SJSA1 (cell line): ENCODE measurements around the gene LILRA5. TPM values are rescaled to one million over a fixed set of nuclear protein-coding genes. Genes with fewer than 3 reads are reported as not detected.
"Not testable (repeated sequence)": the region's sequence is repeated elsewhere in the genome, so short reads cannot be mapped to it uniquely, and the experiment has no call there.

ENCODE experiments used
- DNase-seq, 2 experiments: peaks; one replicate each; pipeline ENCODE4 v3.0.0-alpha.2; 2015 to 2020; ENCODE audit warnings: low spot score in 2 of 2, low read depth in 1 of 2
- H3K27ac ChIP-seq: fragments of 250-450 bp; sonication (Bioruptor Pico); 2 replicates; pipeline ENCODE4 v1.5.1; 2020; ENCODE audit warnings: mild to moderate bottlenecking, moderate library complexity
- H3K27me3 ChIP-seq: fragments of 250-450 bp; sonication (Bioruptor Pico); replicated peaks from 2 replicates; pipeline ENCODE4 v1.5.1; 2020; ENCODE audit warnings: mild to moderate bottlenecking, moderate library complexity
- H3K36me3 ChIP-seq: fragments of 250-450 bp; sonication (Bioruptor Pico); 2 replicates; pipeline ENCODE4 v1.5.1; 2020; ENCODE audit warnings: mild to moderate bottlenecking
- H3K4me1 ChIP-seq: fragments of 250-450 bp; sonication (Bioruptor Pico); replicated peaks from 2 replicates; pipeline ENCODE4 v1.6.1; 2021; ENCODE audit warnings: mild to moderate bottlenecking
- H3K4me3 ChIP-seq: fragments of 250-450 bp; sonication (Bioruptor Pico); 2 replicates; pipeline ENCODE4 v1.5.1; 2020; ENCODE audit warnings: mild to moderate bottlenecking
- H3K9me3 ChIP-seq: fragments of 250-450 bp; sonication (Bioruptor Pico); replicated peaks from 2 replicates; pipeline ENCODE4 v1.5.1; 2020; ENCODE audit warnings: mild to moderate bottlenecking
- total RNA-seq: library from RNA; depleted of rRNA; stranded (reverse); fragments of >200 nt; shearing (Covaris generic); gene quantifications from 2 replicates; pipeline ENCODE4 v1.2.3, GENCODE V29; 2014

LILRA5 gene
- total RNA-seq, 1 experiment from 2014 or later, result not detected

GRCh38 chr19:54325194-54325621, 12.2 kb upstream of the LILRA5 start:
- DNase-seq, result peak in 1 of 2 experiments; percentile 15
- H3K27me3 ChIP-seq, result no peaks in the 10 kb centered on the region
- H3K4me3 ChIP-seq, result no peak overlapping the region
- no peaks in the 10 kb centered on the region for H3K36me3 ChIP-seq
- no peak overlapping the region for H3K27ac ChIP-seq
- no peaks in the 10 kb centered on the region for H3K4me1 ChIP-seq
- H3K9me3 ChIP-seq, result no peaks in the 10 kb centered on the region

GRCh38 chr19:54324071-54324470, 11.1 kb upstream of the LILRA5 start:
- DNase-seq, result no peak
- Histone ChIP-seq H3K36me3 (no peaks in the 10 kb centered on the region), H3K4me3 (no peak overlapping the region), H3K27ac (no peak overlapping the region), H3K4me1 (no peaks in the 10 kb centered on the region), H3K27me3 (no peaks in the 10 kb centered on the region; the same call in 1 of the 2 replicates), H3K9me3 (no peaks in the 10 kb centered on the region)

- not testable (repeated sequence) for H3K9me3 ChIP-seq, H3K4me1 ChIP-seq, H3K4me3 ChIP-seq, H3K36me3 ChIP-seq, H3K27ac ChIP-seq, DNase-seq, H3K27me3 ChIP-seq
These were observed 10.0 kb upstream of the LILRA5 start for GRCh38 chr19:54322934-54323333.

- not testable (repeated sequence) for H3K4me1 ChIP-seq, H3K27me3 ChIP-seq, H3K4me3 ChIP-seq, H3K36me3 ChIP-seq, H3K27ac ChIP-seq, H3K9me3 ChIP-seq, DNase-seq
These were observed 9.3 kb upstream of the LILRA5 start for GRCh38 chr19:54322295-54322694.

GRCh38 chr19:54319892-54320670, 7.1 kb upstream of the LILRA5 start:
- no peak for DNase-seq

GRCh38 chr19:54319049-54319448, 6.1 kb upstream of the LILRA5 start:
- Histone ChIP-seq H3K9me3 (no peaks in the 10 kb centered on the region), H3K27ac (no peak overlapping the region), H3K36me3 (no peaks in the 10 kb centered on the region), H3K4me1 (no peaks in the 10 kb centered on the region), H3K27me3 (no peaks in the 10 kb centered on the region; the same call in 1 of the 2 replicates), H3K4me3 (no peak overlapping the region)
- no peak for DNase-seq

More at GRCh38 chr19:54319892-54320670, 7.1 kb upstream of the LILRA5 start:
- Histone ChIP-seq H3K36me3 (no peaks in the 10 kb centered on the region), H3K9me3 (no peaks in the 10 kb centered on the region), H3K4me1 (no peaks in the 10 kb centered on the region), H3K27me3 (no peaks in the 10 kb centered on the region; the same call in 1 of the 2 replicates), H3K27ac (no peak overlapping the region), H3K4me3 (no peak overlapping the region)

- H3K4me1 ChIP-seq, result no peaks in the 10 kb centered on the region
- no peaks in the 10 kb centered on the region for H3K9me3 ChIP-seq
- H3K27ac ChIP-seq, result no peak overlapping the region
- H3K36me3 ChIP-seq, result no peaks in the 10 kb centered on the region
- H3K4me3 ChIP-seq, result no peak overlapping the region
- peaks cover 2% of the 10 kb centered on the region; the same call in 1 of the 2 replicates for H3K27me3 ChIP-seq
- no peak for DNase-seq
These were observed 4.9 kb upstream of the LILRA5 start for GRCh38 chr19:54317965-54318240.

- Histone ChIP-seq H3K36me3 (no peaks in the 10 kb centered on the region), H3K27ac (no peak overlapping the region), H3K4me1 (no peaks in the 10 kb centered on the region), H3K4me3 (no peak overlapping the region), H3K27me3 (peaks cover 2% of the 10 kb centered on the region; the same call in 1 of the 2 replicates), H3K9me3 (no peaks in the 10 kb centered on the region)
- DNase-seq, result no peak
These were observed 4.4 kb upstream of the LILRA5 start for GRCh38 chr19:54317108-54317964.

GRCh38 chr19:54316746-54317107, 3.8 kb upstream of the LILRA5 start:
- H3K27me3 ChIP-seq, result peaks cover 2% of the 10 kb centered on the region; the same call in 1 of the 2 replicates
- no peaks in the 10 kb centered on the region for H3K9me3 ChIP-seq
- H3K4me1 ChIP-seq, result no peaks in the 10 kb centered on the region
- H3K27ac ChIP-seq, result no peak overlapping the region
- DNase-seq, result no peak
- H3K36me3 ChIP-seq, result no peaks in the 10 kb centered on the region
- no peak overlapping the region for H3K4me3 ChIP-seq

GRCh38 chr19:54315956-54316355, 3.0 kb upstream of the LILRA5 start:
- Histone ChIP-seq H3K4me1 (no peaks in the 10 kb centered on the region), H3K9me3 (no peaks in the 10 kb centered on the region)

GRCh38 chr19:54312011-54312410, 955 bp downstream of the LILRA5 start:
- Histone ChIP-seq H3K36me3 (no peaks in the 10 kb centered on the region), H3K27me3 (peaks cover 2% of the 10 kb centered on the region; the same call in 1 of the 2 replicates), H3K9me3 (no peaks in the 10 kb centered on the region), H3K27ac (no peak overlapping the region), H3K4me3 (no peak overlapping the region), H3K4me1 (no peaks in the 10 kb centered on the region)
- DNase-seq, result no peak

More at GRCh38 chr19:54315956-54316355, 3.0 kb upstream of the LILRA5 start:
- Histone ChIP-seq H3K4me3 (no peak overlapping the region), H3K27me3 (peaks cover 2% of the 10 kb centered on the region; the same call in 1 of the 2 replicates), H3K36me3 (no peaks in the 10 kb centered on the region), H3K27ac (no peak overlapping the region)
- no peak for DNase-seq

GRCh38 chr19:54311486-54311885, 1.5 kb downstream of the LILRA5 start:
- Histone ChIP-seq H3K9me3 (no peaks in the 10 kb centered on the region), H3K4me1 (no peaks in the 10 kb centered on the region), H3K27ac (no peak overlapping the region), H3K4me3 (no peak overlapping the region), H3K36me3 (no peaks in the 10 kb centered on the region), H3K27me3 (peaks cover 2% of the 10 kb centered on the region; the same call in 1 of the 2 replicates)
- DNase-seq, result no peak

GRCh38 chr19:54310543-54310942, 2.4 kb downstream of the LILRA5 start:
- peaks cover 2% of the 10 kb centered on the region; the same call in 1 of the 2 replicates for H3K27me3 ChIP-seq
- no peak for DNase-seq
- no peak overlapping the region for H3K4me3 ChIP-seq
- H3K9me3 ChIP-seq, result no peaks in the 10 kb centered on the region
- no peak overlapping the region for H3K27ac ChIP-seq
- H3K4me1 ChIP-seq, result no peaks in the 10 kb centered on the region
- H3K36me3 ChIP-seq, result no peaks in the 10 kb centered on the region

GRCh38 chr19:54309811-54310210, 3.2 kb downstream of the LILRA5 start:
- Histone ChIP-seq H3K27me3 (peaks cover 2% of the 10 kb centered on the region; the same call in 1 of the 2 replicates), H3K36me3 (no peaks in the 10 kb centered on the region), H3K9me3 (no peaks in the 10 kb centered on the region), H3K27ac (no peak overlapping the region), H3K4me3 (no peak overlapping the region), H3K4me1 (no peaks in the 10 kb centered on the region)
- no peak for DNase-seq
